Prostate gland (tissue), 2 donors: ENCODE results near the gene DIAPH2. TPM values are rescaled to one million over a fixed set of nuclear protein-coding genes. Genes with fewer than 3 reads are reported as not detected.

Source experiments
- DNase-seq: peaks from one replicate; pipeline ENCODE4 v3.0.0-alpha.2; 2019; ENCODE audit warnings: low spot score
- H3K27ac ChIP-seq, 2 donors: fragments of 200-600 bp; sonication (generic); 2 replicates each; pipeline ENCODE4 v1.5.1; 2017 to 2019
- H3K27me3 ChIP-seq: fragments of 200-600 bp; sonication (generic); replicated peaks from 2 replicates; pipeline ENCODE4 v1.5.1; 2019; ENCODE audit not compliant: insufficient read depth
- H3K36me3 ChIP-seq, 2 donors: fragments of 200-600 bp; sonication (generic); 1 replicate in 1 of 2; 2 replicates in 1 of 2; pipeline versions ENCODE4 v1.5.1 to v1.8.1; 2017 to 2019
- H3K4me1 ChIP-seq: fragments of 200-600 bp; sonication (generic); replicated peaks from 2 replicates; pipeline ENCODE4 v1.5.1; 2019
- H3K4me3 ChIP-seq, 2 donors: fragments of 200-600 bp; sonication (generic); 2 replicates each; pipeline ENCODE4 v1.5.1; 2017 to 2019
- H3K9me3 ChIP-seq: fragments of 200-600 bp; sonication (generic); 2 replicates; pipeline ENCODE4 v1.5.1; 2017
- CTCF ChIP-seq, 4 experiments: fragments of 200-600 bp in 2 of 4; fragments of 450-650 bp in 2 of 4; sonication (generic) in 2 of 4; IDR thresholded peaks; 1 replicate in 3 of 4; 2 replicates in 1 of 4; pipeline ENCODE4 v1.5.1; 2016 to 2019; ENCODE audit warnings: antibody characterized with exemption in 4 of 4, mild to moderate bottlenecking in 2 of 4, moderate library complexity in 2 of 4
- POLR2A ChIP-seq: fragments of 450-650 bp; IDR thresholded peaks from one replicate; pipeline ENCODE4 v1.6.1; 2016; ENCODE audit warnings: antibody characterized with exemption, mild to moderate bottlenecking
- POLR2AphosphoS5 ChIP-seq: sonication (generic); formaldehyde crosslinking; IDR thresholded peaks from one replicate; pipeline ENCODE4 v1.6.1; 2017; ENCODE audit warnings: antibody characterized with exemption
- WGBS: methylation state at CpG from one replicate; pipeline ENCODE4 v1.1.5; 2018; 5-methylcytosine and 5-hydroxymethylcytosine counted together
- intact Hi-C: fragments of 100-400 bp; cut with DNase I; formaldehyde crosslinking; loops from one replicate; pipeline ENCODE4 v1.14.2; 2022
- total RNA-seq, 2 donors: library from RNA; depleted of rRNA; stranded (reverse); fragments of >200 nt; gene quantifications; one replicate each; pipeline ENCODE4 v1.1.0, GENCODE V29; 2016

The DIAPH2 gene
- total RNA-seq, 2 donors from 2014 or later, result 8.1 to 44.8 TPM

GRCh38 chrX:97597954-97598353, 913.3 kb downstream of the DIAPH2 start:
- WGBS, result 73% methylated on average over 6 of the region's 6 CpGs
- Histone ChIP-seq H3K9me3 (no peaks in the 10 kb centered on the region), H3K4me1 (no peaks in the 10 kb centered on the region), H3K27me3 (no peaks in the 10 kb centered on the region), H3K27ac (no peak overlapping the region), H3K4me3 (no peak overlapping the region), H3K36me3 (no peaks in the 10 kb centered on the region)
- intact Hi-C loops, result no loop called here
- no peak for DNase-seq
- no peak for TF ChIP-seq CTCF (IDR thresholded peaks at IDR 0.05)
- TF ChIP-seq POLR2AphosphoS5, result no peak
- no peak for TF ChIP-seq POLR2A

GRCh38 chrX:97602465-97603258, 918.0 kb downstream of the DIAPH2 start:
- no peak overlapping the region for H3K4me3 ChIP-seq
- no peaks in the 10 kb centered on the region for H3K36me3 ChIP-seq
- H3K27ac ChIP-seq, result no peak overlapping the region
- DNase-seq, result no peak
- WGBS, result 100% methylated on average over 3 of the region's 3 CpGs
- no peaks in the 10 kb centered on the region for H3K9me3 ChIP-seq
- intact Hi-C loops, result no loop called here
- no peaks in the 10 kb centered on the region for H3K27me3 ChIP-seq
- no peak for TF ChIP-seq POLR2AphosphoS5
- TF ChIP-seq CTCF (IDR thresholded peaks at IDR 0.05), result no peak
- TF ChIP-seq POLR2A, result no peak
- H3K4me1 ChIP-seq, result no peaks in the 10 kb centered on the region

GRCh38 chrX:97605271-97605670, 920.6 kb downstream of the DIAPH2 start:
- intact Hi-C loops, result no loop called here
- no peaks in the 10 kb centered on the region for H3K9me3 ChIP-seq
- H3K4me1 ChIP-seq, result no peaks in the 10 kb centered on the region
- no peak for DNase-seq
- H3K4me3 ChIP-seq, result no peak overlapping the region
- no peaks in the 10 kb centered on the region for H3K36me3 ChIP-seq
- 87% methylated on average over 3 of the region's 3 CpGs for WGBS
- no peak for TF ChIP-seq CTCF (IDR thresholded peaks at IDR 0.05)
- TF ChIP-seq POLR2A, result no peak
- no peak for TF ChIP-seq POLR2AphosphoS5
- no peak overlapping the region for H3K27ac ChIP-seq
- H3K27me3 ChIP-seq, result no peaks in the 10 kb centered on the region

GRCh38 chrX:97609357-97609756, 924.7 kb downstream of the DIAPH2 start:
- Histone ChIP-seq H3K27ac (no peak overlapping the region), H3K27me3 (no peaks in the 10 kb centered on the region), H3K9me3 (no peaks in the 10 kb centered on the region), H3K4me3 (no peak overlapping the region), H3K36me3 (no peaks in the 10 kb centered on the region), H3K4me1 (no peaks in the 10 kb centered on the region)
- DNase-seq, result no peak
- WGBS, result 100% methylated on average over 1 of the region's 1 CpG
- TF ChIP-seq CTCF (IDR thresholded peaks at IDR 0.05) (no peak), POLR2AphosphoS5 (no peak), POLR2A (no peak)
- intact Hi-C loops, result no loop called here

- H3K4me1 ChIP-seq, result no peaks in the 10 kb centered on the region
- no peak overlapping the region for H3K27ac ChIP-seq
- DNase-seq, result no peak
- no peak overlapping the region for H3K4me3 ChIP-seq
- no peaks in the 10 kb centered on the region for H3K9me3 ChIP-seq
- TF ChIP-seq POLR2A (no peak), CTCF (IDR thresholded peaks at IDR 0.05) (no peak), POLR2AphosphoS5 (no peak)
- intact Hi-C loops, result no loop called here
- no peaks in the 10 kb centered on the region for H3K36me3 ChIP-seq
- H3K27me3 ChIP-seq, result no peaks in the 10 kb centered on the region
- 75% methylated on average over 1 of the region's 1 CpG for WGBS
Measured at GRCh38 chrX:97609938-97610337, 925.3 kb downstream of the DIAPH2 start.
